Kidney (tissue), 14 donors: ENCODE results near the gene SYT17. TPM values are rescaled to one million over a fixed set of nuclear protein-coding genes. Genes with fewer than 3 reads are reported as not detected.

ENCODE experiments used
- DNase-seq, 5 donors: peaks; one replicate each; pipeline ENCODE4 v3.0.0-alpha.2; 2013 to 2020
- FAIRE-seq: peaks from 2 replicates; lab custom pipeline; 2012; peaks lifted over from hg19 to GRCh38; lab: Jason Lieb, UNC
- H3K27ac ChIP-seq, 2 donors: one replicate each; pipeline ENCODE4 v1.7.0; 2013; ENCODE audit warnings: low read depth in 2 of 2, low read length in 2 of 2, inconsistent platforms in 1 of 2
- H3K27me3 ChIP-seq: one replicate; pipeline ENCODE4 v1.7.1; 2013; ENCODE audit warnings: low read length, inconsistent platforms; ENCODE audit not compliant: control insufficient read depth, insufficient read depth
- H3K36me3 ChIP-seq, 3 donors: one replicate each; pipeline versions ENCODE4 v1.7.0 to v1.7.1; 2013; ENCODE audit warnings: low read length in 3 of 3, control low read depth in 1 of 3, inconsistent platforms in 1 of 3; ENCODE audit not compliant: insufficient read depth in 3 of 3, control insufficient read depth in 2 of 3
- H3K4me1 ChIP-seq, 3 donors: one replicate each; pipeline versions ENCODE4 v1.7.0 to v1.7.1; 2013; ENCODE audit warnings: low read length in 3 of 3, inconsistent platforms in 1 of 3, low read depth in 1 of 3; ENCODE audit not compliant: control insufficient read depth in 2 of 3, insufficient read depth in 2 of 3
- H3K4me3 ChIP-seq, 3 donors: one replicate each; pipeline versions ENCODE4 v1.7.0 to v1.8.1; 2013; ENCODE audit warnings: low read length in 3 of 3, control low read depth in 1 of 3, inconsistent platforms in 1 of 3
- H3K9ac ChIP-seq, 3 donors: one replicate each; pipeline versions ENCODE4 v1.7.0 to v1.7.1; 2013; ENCODE audit warnings: low read length in 3 of 3, control low read depth in 1 of 3, inconsistent platforms in 1 of 3
- H3K9me3 ChIP-seq, 3 donors: one replicate each; pipeline versions ENCODE4 v1.7.0 to v1.7.1; 2013; ENCODE audit warnings: low read length in 3 of 3, control low read depth in 1 of 3, inconsistent platforms in 1 of 3; ENCODE audit not compliant: control insufficient read depth in 2 of 3, insufficient read depth in 1 of 3
- CTCF ChIP-seq: IDR thresholded peaks from 3 replicates; pipeline ENCODE4 v1.5.1; 2012; ENCODE audit warnings: mild to moderate bottlenecking, moderate library complexity, borderline replicate concordance; ENCODE audit not compliant: insufficient read depth; ENCODE audit errors: extremely low read depth
- intact Hi-C: fragments of 100-400 bp; cut with DNase I; formaldehyde crosslinking; loops from one replicate; pipeline ENCODE4 v1.11.1; 2022
- polyA plus RNA-seq: library from polyadenylated mRNA; stranded (reverse); fragments of 350-450 nt; fragmentation: Illumina TruSeq; extraction: RNeasy Lipid Tissue Mini Kit (QIAGEN cat#74804); gene quantifications from one replicate; pipeline ENCODE4 v1.2.3, GENCODE V29; 2014; ENCODE audit warnings: low read depth, low replicate concordance; ENCODE audit not compliant: insufficient read depth
- total RNA-seq: library from RNA; stranded (reverse); fragmentation: NEBNext Ultra II Directional; extraction: Animal tissue kit (Norgen Biotek cat#: 25700); gene quantifications from one replicate; pipeline ENCODE4 v1.2.1, GENCODE V29; 2021
- donor health status: control.
- donor health status: control.
- donor health status: control.
- donor health status: control.
- donor health status: control.
- donor health status: DM: yes; HTN: yes; CAD: no.
- donor health status: Normal renal cell carcinoma (clear cell type).

The SYT17 gene
- total and polyA plus RNA-seq, 2 donors from 2014 or later, result 5.8 to 8.8 TPM

GRCh38 chr16:19174478-19174877 is 6.4 kb downstream of the SYT17 start:
- no peaks in the 10 kb centered on the region for H3K27me3 ChIP-seq

GRCh38 chr16:19175492-19176262 is 7.6 kb downstream of the SYT17 start:
- intact Hi-C loops, result loop anchor here (10.0 kb wide), 1 partner anchor 199 kb away; no protein-coding TSS in a partner anchor
- Histone ChIP-seq H3K4me3 (no peak overlapping the region), H3K27me3 (no peaks in the 10 kb centered on the region), H3K4me1 (no peaks in the 10 kb centered on the region), H3K36me3 (no peaks in the 10 kb centered on the region), H3K9me3 (no peaks in the 10 kb centered on the region), H3K9ac (no peak overlapping the region), H3K27ac (no peak overlapping the region)
- no peak for TF ChIP-seq CTCF
- no peak for FAIRE-seq
- DNase-seq, result no peak

More at GRCh38 chr16:19174478-19174877, 6.4 kb downstream of the SYT17 start:
- H3K9ac ChIP-seq, result no peak overlapping the region
- H3K4me3 ChIP-seq, result no peak overlapping the region
- H3K9me3 ChIP-seq, result no peaks in the 10 kb centered on the region
- H3K4me1 ChIP-seq, result no peaks in the 10 kb centered on the region
- TF ChIP-seq CTCF, result no peak
- FAIRE-seq (no peak), DNase-seq (no peak)
- no peak overlapping the region for H3K27ac ChIP-seq
- H3K36me3 ChIP-seq, result no peaks in the 10 kb centered on the region
- intact Hi-C loops, result loop anchor here (10.0 kb wide), 1 partner anchor 200 kb away; no protein-coding TSS in a partner anchor

- H3K4me1 ChIP-seq, result no peaks in the 10 kb centered on the region
- no peaks in the 10 kb centered on the region for H3K27me3 ChIP-seq
- no peak overlapping the region for H3K9ac ChIP-seq
- DNase-seq (peak in 2 of 5 donors; percentile 25 to 72), FAIRE-seq (no peak)
- intact Hi-C loops, result loop anchor here (10.0 kb wide), 1 partner anchor 198 kb away; no protein-coding TSS in a partner anchor
- H3K4me3 ChIP-seq, result no peak overlapping the region
- no peak for TF ChIP-seq CTCF
- no peaks in the 10 kb centered on the region for H3K36me3 ChIP-seq
- H3K27ac ChIP-seq, result no peak overlapping the region
- H3K9me3 ChIP-seq, result no peaks in the 10 kb centered on the region
These were observed 9.2 kb downstream of the SYT17 start for GRCh38 chr16:19177111-19177739.
